ENCODE measurements around the gene ALDH1L1. TPM values are rescaled to one million over a fixed set of nuclear protein-coding genes. Genes with fewer than 3 reads are reported as not detected.

ALDH1L1 gene
- total and polyA plus RNA-seq, 9 of the 15 experiments (the other 6 are each of a cell fraction or from before 2014, with no cell fraction given) = 0.06 to 1.9 (median 0.57) TPM; not detected in 1

- H3K27ac ChIP-seq (ENCODE audit: extremely low read depth, low read depth, low read length) = no peak overlapping the region
- no peaks in the 10 kb centered on the region for H3K79me2 ChIP-seq (ENCODE audit: control insufficient read depth, insufficient read depth, low read length)
- BruUV-seq (replicated peaks) = no TSS peak
- whole genome bisulfite sequencing (ENCODE audit: insufficient coverage, low coverage, missing lambda C conversion rate) = 18% methylated on average over 6 of the region's 16 CpGs
- peaks cover 0 to 37% of the 10 kb centered on the region in 2 experiments; a peak in 2 of 5 replicates for H3K27me3 ChIP-seq (ENCODE audit: control insufficient read depth in 2 of 2, insufficient read depth in 2 of 2, low read length in 2 of 2)
- H3K9me1 ChIP-seq (ENCODE audit: control insufficient read depth, insufficient read depth, low read length) = no peaks in the 10 kb centered on the region
- H3K9me3 ChIP-seq (replicated peaks; ENCODE audit: control insufficient read depth, insufficient read depth, low read depth, low read length) = no peaks in the 10 kb centered on the region
- 0 out of 2 replicates have a peak, but pooled peaks cover 3% of the 10 kb centered on the region for H4K20me1 ChIP-seq (replicated peaks; ENCODE audit: control insufficient read depth, insufficient read depth, low read length)
- H3K36me3 ChIP-seq (ENCODE audit: control insufficient read depth, insufficient read depth, low read length) = no peaks in the 10 kb centered on the region
- POLR2A ChIA-PET = no interaction called here
- intact Hi-C loops (cut with micrococcal nuclease) (no loop called here), in situ Hi-C loops (cut with MboI) (no loop called here)
- DNase-seq (ENCODE audit: extremely low read depth in 1 of 4, low spot score in 3 of 4) (no peak), ATAC-seq (no peak), FAIRE-seq (no peak)
- no peaks in the 10 kb centered on the region for H3K4me1 ChIP-seq (replicated peaks in 1 of 2; ENCODE audit: control insufficient read depth in 2 of 2, insufficient read depth in 2 of 2, low read length in 2 of 2)
- CTCF ChIA-PET (ENCODE audit: low intra/inter-chr PET ratio) = no interaction called here
- H3K9ac ChIP-seq (ENCODE audit: insufficient read depth in 1 of 2, low read depth in 2 of 2, low read length in 2 of 2) = no peak overlapping the region
- H2AFZ ChIP-seq (ENCODE audit: low read depth, low read length) = no peak overlapping the region
- H3K4me2 ChIP-seq (ENCODE audit: insufficient read depth, low read length) = no peak overlapping the region
- no peak overlapping the region for H3K4me3 ChIP-seq
- TF ChIP-seq ZBTB26 (CRISPR knock-in tag; IDR thresholded peaks at IDR 0.05) (no peak), BDP1 (IDR thresholded peaks at IDR 0.05; ENCODE audit: insufficient read depth, insufficient read length) (no peak), ZFX (CRISPR knock-in tag; IDR thresholded peaks at IDR 0.05) (no peak), E2F3 (CRISPR knock-in tag; IDR thresholded peaks at IDR 0.05) (no peak), KLF16 (IDR thresholded peaks at IDR 0.05) (no peak), PHF8 (IDR thresholded peaks at IDR 0.05; ENCODE audit: borderline replicate concordance, low read length) (no peak), MCM7 (IDR thresholded peaks at IDR 0.05) (no peak), SRSF7 (optimal IDR thresholded peaks at IDR 0.05; ENCODE audit: low read depth, low read length) (no peak), ZMIZ1 (IDR thresholded peaks at IDR 0.05; ENCODE audit: low read depth in 2 of 2, low read length in 2 of 2) (no peak), XRCC4 (IDR thresholded peaks at IDR 0.05; ENCODE audit: extremely low read depth, insufficient read depth, insufficient read length) (no peak), MEF2A (IDR thresholded peaks at IDR 0.05; ENCODE audit: control insufficient read depth, low read depth, low read length) (no peak), ZNF609 (CRISPR knock-in tag; IDR thresholded peaks at IDR 0.05; ENCODE audit: borderline replicate concordance) (no peak)
Measured at GRCh38 chr3:126114443-126115386, 65.7 kb downstream of the ALDH1L1 start.
